Activated naive CD4-positive, alpha-beta T cell treated with anti-CD3 and anti-CD28 coated beads for 36 hours (primary cell): ENCODE data around the gene ATP6AP2. TPM values are rescaled to one million over a fixed set of nuclear protein-coding genes. Genes with fewer than 3 reads are reported as not detected.

ENCODE experiments used
- CTCF ChIA-PET: fragments of 350-600 bp; sonication (Branson Sonifier 250); formaldehyde crosslinking; loops from one replicate; lab custom pipeline; 2021; ENCODE audit warnings: antibody characterized with exemption; lab: Charles Lee
- DNase-seq: peaks from one replicate; pipeline ENCODE4 v3.0.0-alpha.2; 2020
- H3K27ac Mint-ChIP-seq: one replicate; pipeline ENCODE4 v1.8.0; 2021; ENCODE audit warnings: mild to moderate bottlenecking, mixed read lengths
- H3K27me3 Mint-ChIP-seq: one replicate; pipeline ENCODE4 v1.8.0; 2021; ENCODE audit warnings: low read depth, mixed read lengths
- H3K36me3 Mint-ChIP-seq: one replicate; pipeline ENCODE4 v1.8.0; 2021; ENCODE audit warnings: low read depth, mixed read lengths
- H3K4me1 Mint-ChIP-seq: one replicate; pipeline ENCODE4 v1.8.0; 2021; ENCODE audit warnings: low read depth, mixed read lengths
- H3K4me3 Mint-ChIP-seq: one replicate; pipeline ENCODE4 v1.8.0; 2021; ENCODE audit warnings: mild to moderate bottlenecking, moderate library complexity, mixed read lengths
- H3K9me3 Mint-ChIP-seq: one replicate; pipeline ENCODE4 v1.8.0; 2021; ENCODE audit warnings: mixed read lengths
- intact Hi-C: fragments of 100-400 bp; cut with micrococcal nuclease; formaldehyde crosslinking; loops from one replicate; pipeline ENCODE4 v1.15.1; 2023
- total RNA-seq, 2 experiments: library from RNA; stranded (reverse); gene quantifications; one replicate each; pipeline ENCODE4 v1.2.3, GENCODE V29; 2021

The ATP6AP2 gene
- total RNA-seq, 2 experiments from 2014 or later, result 47.4 to 53.9 TPM

DNA sequence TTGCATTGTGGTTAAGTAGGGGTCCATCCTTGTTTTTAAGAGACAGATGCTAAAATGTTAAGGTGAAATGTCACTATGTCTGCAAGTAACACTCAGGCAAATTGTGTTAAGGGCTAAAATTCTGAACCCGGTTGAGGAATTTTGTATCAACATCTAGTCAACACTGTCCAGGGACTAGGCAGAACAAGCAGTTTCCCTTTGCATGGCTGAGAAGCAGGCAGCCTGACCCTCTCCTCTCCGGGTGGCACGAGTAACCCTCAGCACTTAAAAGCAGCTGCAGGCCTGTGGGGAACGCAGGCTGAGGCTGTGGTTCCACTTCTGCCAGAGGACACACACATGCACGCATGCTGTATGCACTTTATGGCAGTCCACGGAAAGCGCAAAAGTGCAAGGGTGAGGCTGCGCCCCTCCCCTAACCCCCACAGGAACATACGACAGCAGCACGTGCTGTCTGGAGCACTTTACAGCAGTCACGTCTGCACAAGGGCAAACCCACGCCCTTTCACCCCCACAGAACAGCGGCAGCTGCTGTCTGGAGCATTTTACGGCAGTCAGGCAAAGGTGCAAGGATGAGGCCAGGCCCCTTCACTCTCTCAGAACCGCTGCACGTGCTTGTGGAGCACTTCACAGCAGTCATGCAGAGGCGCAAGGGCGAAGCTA, 41.8 kb downstream of the ATP6AP2 start:
- Mint-ChIP-seq H3K27ac (no peak overlapping the region), H3K36me3 (no peaks in the 10 kb centered on the region), H3K4me1 (no peaks in the 10 kb centered on the region), H3K9me3 (no peaks in the 10 kb centered on the region), H3K27me3 (no peaks in the 10 kb centered on the region), H3K4me3 (no peak overlapping the region)
- no peak for DNase-seq
- intact Hi-C loops, result no loop called here
- CTCF ChIA-PET, result no interaction called here

DNA sequence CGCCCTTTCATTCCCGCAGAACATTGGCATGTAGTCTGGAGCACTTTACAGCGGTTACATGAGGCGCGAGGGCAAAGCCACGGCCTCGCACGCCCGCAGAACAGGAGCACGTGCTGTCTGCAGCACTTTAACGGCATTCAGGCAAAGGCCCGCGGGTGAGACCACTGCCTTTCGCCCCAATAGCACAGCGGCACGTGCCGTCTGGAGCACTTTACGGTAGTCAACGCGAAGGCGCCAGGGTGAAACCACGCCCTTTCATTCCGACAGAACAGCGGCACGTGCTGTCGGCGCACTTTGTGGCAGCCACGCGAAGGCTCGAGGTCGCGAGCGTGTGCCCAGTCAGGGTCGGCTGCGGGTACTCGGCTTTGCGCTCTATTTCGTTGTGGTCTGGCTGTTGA, 42.4 kb downstream of the ATP6AP2 start, which contains the start of gene MPC1L:
TSS of gene MPC1L (plus strand) at position 290 of the 398 bp plus-strand sequence. CDS start 138 bp downstream, outside the sequence.
- Mint-ChIP-seq H3K27me3 (no peaks in the 10 kb centered on the region), H3K27ac (no peak within 1 kb of the TSS), H3K9me3 (no peaks in the 10 kb centered on the region), H3K4me1 (no peaks in the 10 kb centered on the region), H3K4me3 (no peak within 1 kb of the TSS), H3K36me3 (no peaks in the 10 kb centered on the region)
- CTCF ChIA-PET, result no interaction called here
- intact Hi-C loops, result no loop called here
- no peak for DNase-seq

DNA sequence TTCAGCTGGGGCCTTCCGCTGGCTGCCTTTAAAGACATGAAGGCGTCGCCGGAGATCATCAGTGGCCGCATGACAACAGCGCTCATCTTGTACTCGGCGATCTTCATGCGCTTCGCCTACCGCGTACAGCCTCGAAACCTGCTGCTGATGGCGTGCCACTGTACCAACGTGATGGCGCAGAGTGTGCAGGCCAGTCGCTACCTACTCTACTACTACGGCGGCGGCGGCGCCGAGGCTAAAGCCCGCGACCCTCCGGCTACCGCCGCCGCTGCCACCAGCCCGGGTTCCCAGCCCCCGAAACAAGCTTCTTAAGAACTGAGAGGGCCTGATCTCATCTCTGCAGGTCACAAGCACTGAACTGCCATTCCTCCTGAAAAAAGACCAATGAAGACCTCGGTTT, 42.9 kb downstream of the ATP6AP2 start:
- no peak overlapping the region for H3K27ac Mint-ChIP-seq
- no peaks in the 10 kb centered on the region for H3K4me1 Mint-ChIP-seq
- H3K27me3 Mint-ChIP-seq, result no peaks in the 10 kb centered on the region
- no peaks in the 10 kb centered on the region for H3K36me3 Mint-ChIP-seq
- no peaks in the 10 kb centered on the region for H3K9me3 Mint-ChIP-seq
- no peak for DNase-seq
- intact Hi-C loops, result no loop called here
- CTCF ChIA-PET, result no interaction called here
- no peak overlapping the region for H3K4me3 Mint-ChIP-seq

DNA sequence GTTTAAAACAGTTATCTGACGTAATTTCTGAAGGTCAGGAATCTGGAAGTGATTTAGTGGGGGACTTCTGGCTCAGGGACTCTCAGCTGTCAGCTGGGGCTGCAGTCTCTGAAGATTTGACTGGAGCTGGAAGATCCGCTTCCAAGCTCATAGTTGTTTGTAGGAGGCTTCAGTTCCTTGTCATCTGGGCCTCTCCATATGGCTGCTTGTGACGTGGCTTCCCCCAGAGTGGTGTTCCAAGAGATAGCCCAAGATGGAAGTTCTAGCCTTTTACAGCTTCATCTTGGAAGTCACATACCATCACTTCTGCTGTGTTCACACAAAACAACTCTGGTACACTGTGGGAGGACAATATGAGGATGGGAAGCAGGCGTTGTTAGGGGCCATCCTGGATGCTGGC, 44.5 kb downstream of the ATP6AP2 start:
- H3K9me3 Mint-ChIP-seq, result no peaks in the 10 kb centered on the region
- intact Hi-C loops, result no loop called here
- CTCF ChIA-PET, result no interaction called here
- no peaks in the 10 kb centered on the region for H3K36me3 Mint-ChIP-seq
- no peaks in the 10 kb centered on the region for H3K4me1 Mint-ChIP-seq
- H3K27ac Mint-ChIP-seq, result no peak overlapping the region
- H3K4me3 Mint-ChIP-seq, result no peak overlapping the region
- H3K27me3 Mint-ChIP-seq, result no peaks in the 10 kb centered on the region
- DNase-seq, result no peak

DNA sequence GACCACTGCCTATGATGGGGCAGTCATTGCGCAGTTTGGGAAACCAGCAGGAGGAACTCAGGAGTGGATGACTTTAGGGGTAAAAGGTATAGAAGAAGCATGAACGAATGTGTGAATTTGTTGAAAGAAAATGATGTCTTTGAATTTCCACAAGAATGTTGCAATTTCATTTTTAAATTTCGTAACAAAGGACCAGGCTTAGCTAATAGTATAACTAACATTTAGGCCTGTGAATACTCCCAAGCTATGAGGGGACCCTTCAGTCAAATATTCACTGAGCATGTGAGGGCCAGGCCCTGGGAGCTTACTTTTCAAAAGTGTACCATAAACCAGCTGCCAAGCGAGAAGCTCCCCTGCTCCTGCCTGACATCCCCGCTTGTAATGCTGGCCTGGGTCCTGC, 47.7 kb downstream of the ATP6AP2 start:
- Mint-ChIP-seq H3K27ac (no peak overlapping the region), H3K4me3 (no peak overlapping the region), H3K4me1 (peaks cover 8% of the 10 kb centered on the region), H3K36me3 (peaks cover 7% of the 10 kb centered on the region), H3K9me3 (no peaks in the 10 kb centered on the region), H3K27me3 (no peaks in the 10 kb centered on the region)
- DNase-seq, result no peak
- CTCF ChIA-PET, result no interaction called here
- intact Hi-C loops, result no loop called here

DNA sequence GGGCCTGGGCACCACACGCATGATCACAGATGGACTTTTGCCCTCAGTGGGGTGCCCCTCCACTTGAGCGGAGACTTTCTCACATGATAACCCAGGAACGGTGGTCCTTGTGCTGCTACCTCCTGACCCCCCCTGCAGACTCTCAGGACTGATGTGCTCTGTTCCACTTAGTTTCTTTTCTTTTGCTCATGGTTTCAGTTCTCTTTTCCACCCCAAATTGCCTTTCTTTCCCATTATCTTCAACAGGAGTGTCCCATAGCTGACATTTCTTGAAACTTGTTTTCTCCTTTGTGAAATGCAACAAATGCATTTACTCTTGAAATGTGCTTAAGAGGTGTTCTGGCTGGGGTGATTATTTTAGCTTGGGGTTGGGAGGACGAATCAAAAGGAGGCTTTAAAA, 51.4 kb downstream of the ATP6AP2 start:
- Mint-ChIP-seq H3K4me3 (no peak overlapping the region), H3K36me3 (peaks cover 21% of the 10 kb centered on the region), H3K27me3 (no peaks in the 10 kb centered on the region), H3K9me3 (no peaks in the 10 kb centered on the region), H3K4me1 (peaks cover 15% of the 10 kb centered on the region), H3K27ac (no peak overlapping the region)
- intact Hi-C loops, result no loop called here
- CTCF ChIA-PET, result interaction anchor here (1.6 kb wide), 1 partner anchor 88 kb away, joined by 5 read pairs; no protein-coding TSS in a partner anchor
- DNase-seq, result no peak

DNA sequence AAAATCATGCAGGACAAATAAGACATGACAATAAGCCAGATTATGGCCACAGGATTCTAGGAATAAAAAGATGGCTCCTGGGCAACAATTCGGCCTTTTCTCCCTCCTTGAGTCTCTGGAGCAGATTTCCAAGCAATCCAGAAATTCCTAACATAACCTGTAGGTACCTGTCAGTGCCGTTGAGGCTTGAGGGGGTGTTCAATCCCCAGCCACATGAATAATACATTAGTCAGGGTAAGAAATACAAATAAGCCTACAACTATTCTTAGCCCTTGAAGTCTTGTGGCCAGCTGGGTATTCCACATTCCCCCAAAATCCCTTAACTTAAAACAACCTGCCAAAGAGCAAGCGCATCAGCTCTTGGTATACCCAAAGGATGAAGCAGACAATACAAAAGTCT, 56.9 kb downstream of the ATP6AP2 start:
- Mint-ChIP-seq H3K4me1 (peaks cover 25% of the 10 kb centered on the region), H3K27me3 (no peaks in the 10 kb centered on the region), H3K9me3 (no peaks in the 10 kb centered on the region), H3K4me3 (no peak overlapping the region), H3K36me3 (peaks cover 29% of the 10 kb centered on the region), H3K27ac (no peak overlapping the region)
- intact Hi-C loops, result no loop called here
- CTCF ChIA-PET, result no interaction called here
- DNase-seq, result no peak

DNA sequence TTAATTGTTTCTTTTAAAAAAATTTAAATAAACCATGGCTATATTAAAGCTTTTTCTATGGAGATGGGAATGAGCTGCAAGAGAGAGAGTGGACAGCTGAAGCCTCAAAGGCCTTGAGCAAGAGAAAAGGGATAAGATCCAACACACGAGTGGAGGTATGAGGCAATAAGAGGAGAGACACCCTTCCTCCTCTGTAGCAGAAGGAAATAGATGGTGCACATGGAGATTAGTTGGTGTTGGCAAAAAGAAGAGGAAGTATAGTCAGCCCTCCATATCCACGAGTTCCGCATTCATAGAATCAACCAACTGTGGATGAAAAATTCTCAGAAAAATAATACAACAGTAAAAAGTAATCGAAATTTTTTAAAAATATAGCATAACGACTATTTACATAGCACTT, 63.4 kb downstream of the ATP6AP2 start:
- Mint-ChIP-seq H3K9me3 (no peaks in the 10 kb centered on the region), H3K36me3 (peaks cover 16% of the 10 kb centered on the region), H3K4me3 (peak overlapping the region; percentile 52), H3K27me3 (no peaks in the 10 kb centered on the region), H3K4me1 (peaks cover 33% of the 10 kb centered on the region), H3K27ac (no peak overlapping the region)
- no peak for DNase-seq
- intact Hi-C loops, result no loop called here
- CTCF ChIA-PET, result interaction anchor here (1.6 kb wide), 1 partner anchor 105 kb away, joined by 5 read pairs; no protein-coding TSS in a partner anchor

DNA sequence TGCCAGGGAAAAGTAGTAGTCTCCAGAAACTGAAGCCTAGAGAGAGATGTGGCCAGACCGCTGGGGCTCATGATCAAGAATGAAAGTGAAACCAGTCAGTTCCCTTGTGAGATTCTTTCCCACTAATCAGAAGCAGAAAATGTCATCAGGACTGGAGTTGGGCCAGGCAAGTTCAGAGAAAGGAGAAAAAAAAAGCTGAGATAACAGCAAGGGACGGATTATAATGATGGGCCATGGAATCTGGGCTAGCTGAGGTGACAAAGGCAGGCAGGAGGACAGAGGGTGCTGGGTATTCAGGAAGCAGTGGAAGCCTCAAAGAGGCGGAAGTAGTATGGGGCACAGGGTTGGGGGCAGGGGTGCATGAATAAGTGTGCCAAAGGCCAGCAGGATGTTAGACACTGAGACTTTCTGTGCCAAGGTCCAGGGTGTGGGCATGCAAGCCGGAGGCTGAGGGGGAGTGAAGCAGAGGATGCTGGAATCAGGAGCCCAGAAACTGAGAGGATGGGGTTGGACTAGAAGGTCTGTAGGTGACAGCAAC, 64.1 kb downstream of the ATP6AP2 start:
- peak; percentile 55 for DNase-seq
- CTCF ChIA-PET, result interaction anchor here (1.6 kb wide), 1 partner anchor 106 kb away, joined by 5 read pairs; no protein-coding TSS in a partner anchor
- Mint-ChIP-seq H3K4me1 (peaks cover 33% of the 10 kb centered on the region), H3K4me3 (peak overlapping the region; percentile 77), H3K27ac (peak overlapping the region; percentile 92), H3K27me3 (no peaks in the 10 kb centered on the region), H3K36me3 (peaks cover 16% of the 10 kb centered on the region), H3K9me3 (no peaks in the 10 kb centered on the region)
- intact Hi-C loops, result loop anchor here (5.0 kb wide), 1 partner anchor 687 kb away; the partner anchor contains the start of gene DDX3X

DNA sequence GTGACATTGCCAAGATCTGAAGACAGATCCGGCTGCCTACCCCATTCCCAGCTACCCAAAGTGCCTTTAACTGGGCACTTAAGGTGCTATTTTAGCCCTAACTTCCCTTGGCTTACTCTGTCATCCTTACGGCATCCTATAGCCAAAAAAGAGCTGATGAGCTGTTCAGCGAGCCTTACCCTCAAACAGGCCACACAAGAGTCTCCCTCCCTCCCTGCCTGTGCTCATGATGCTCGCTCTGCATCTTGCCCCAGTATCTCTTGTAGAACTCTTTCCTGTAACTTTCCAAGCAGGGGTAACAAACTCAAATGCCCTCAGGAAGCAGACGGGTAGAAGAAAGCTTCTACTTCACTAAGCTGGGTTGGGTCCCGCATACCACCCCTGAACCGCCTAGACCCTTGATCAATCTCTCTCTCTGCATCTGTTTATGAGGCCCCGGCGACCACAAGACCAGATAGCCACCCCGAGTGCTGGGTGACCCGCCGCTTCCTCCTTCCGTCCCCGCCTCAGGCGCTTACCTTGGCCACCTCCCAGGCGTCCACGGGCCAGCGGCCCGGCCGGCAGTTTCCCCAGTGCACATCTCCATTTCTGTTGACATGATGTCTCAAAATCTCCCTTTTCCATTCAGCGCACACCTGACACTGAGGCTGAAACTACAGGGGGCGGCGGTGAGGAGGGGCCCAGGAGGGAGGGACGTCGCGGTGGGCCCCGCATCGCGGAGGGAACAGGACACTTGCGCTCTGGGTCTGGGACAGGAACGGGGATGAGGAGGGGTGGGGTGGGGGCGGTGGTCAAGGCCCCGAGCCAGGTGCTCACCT, 65.9 kb downstream of the ATP6AP2 start:
- CTCF ChIA-PET, result interaction anchor here (1.0 to 3.3 kb wide), 2 partner anchors 102 to 147 kb away, joined by 4 to 14 read pairs; no protein-coding TSS in a partner anchor
- Mint-ChIP-seq H3K9me3 (no peaks in the 10 kb centered on the region), H3K4me3 (peak overlapping the region; percentile 84), H3K4me1 (peaks cover 30% of the 10 kb centered on the region), H3K27ac (peak overlapping the region; percentile 91), H3K36me3 (peaks cover 16% of the 10 kb centered on the region), H3K27me3 (no peaks in the 10 kb centered on the region)
- peak; percentile 31 for DNase-seq
- intact Hi-C loops, result loop anchor here (1.0 to 5.0 kb wide), 6 partner anchors 66 to 686 kb away; partner anchors contain the start of genes ATP6AP2, DDX3X and MED14

DNA sequence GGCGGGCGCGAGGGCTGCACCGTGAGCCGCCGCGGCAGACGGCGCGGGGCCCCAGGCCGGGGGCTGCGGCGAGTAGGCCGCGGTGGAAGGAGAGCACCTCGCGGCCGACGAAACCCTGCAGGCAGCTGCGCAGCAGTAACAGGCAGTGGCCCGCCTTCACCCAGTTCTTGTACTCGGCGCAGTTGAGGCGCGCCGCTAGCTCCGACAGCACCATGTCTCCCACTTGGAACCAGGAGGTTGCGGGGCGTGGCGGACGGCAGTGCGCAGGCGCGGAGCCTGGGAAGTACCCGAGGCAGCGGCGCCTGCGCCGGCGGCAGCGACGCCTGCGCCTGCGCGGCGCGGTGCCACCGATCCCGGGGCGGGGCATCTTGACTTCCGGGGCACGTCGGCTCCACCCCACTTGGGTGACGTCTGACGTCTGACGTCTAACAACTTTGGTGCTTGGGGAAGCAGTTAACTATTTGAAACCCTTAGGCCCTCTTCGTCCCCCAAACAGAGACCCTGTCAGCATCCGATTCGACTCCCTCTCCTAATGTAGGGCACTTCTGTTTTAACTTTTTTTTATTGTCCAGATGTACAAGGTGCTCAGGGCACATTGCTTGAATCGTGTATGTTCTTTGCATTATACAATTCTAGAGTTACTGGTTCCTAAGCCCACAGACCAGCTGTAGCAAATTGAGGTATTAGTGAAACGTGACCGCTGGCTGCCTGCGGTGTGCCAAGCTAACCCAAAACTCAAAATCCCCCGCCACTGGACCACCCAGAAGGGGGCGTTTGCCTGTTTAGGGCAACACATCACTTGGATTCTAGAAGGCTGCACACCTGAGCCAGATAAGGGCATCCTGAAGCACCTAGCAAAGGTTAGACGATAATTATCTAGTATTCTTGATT, 66.8 kb downstream of the ATP6AP2 start, which contains the start of gene CXorf38:
TSS of gene CXorf38 (minus strand) at position 255 of the 891 bp plus-strand sequence. CDS start at position 214, 41 bp downstream.
- Mint-ChIP-seq H3K4me1 (peaks cover 25% of the 10 kb centered on the region), H3K27me3 (no peaks in the 10 kb centered on the region), H3K36me3 (peaks cover 10% of the 10 kb centered on the region), H3K27ac (peak within 1 kb of the TSS; percentile 91), H3K4me3 (peak within 1 kb of the TSS; percentile 84), H3K9me3 (no peaks in the 10 kb centered on the region)
- peak; percentile 94 for DNase-seq
- intact Hi-C loops, result loop anchor here (1.0 to 5.0 kb wide), 5 partner anchors 67 to 685 kb away; partner anchors contain the start of genes ATP6AP2, DDX3X and MED14
- CTCF ChIA-PET, result interaction anchor here (1.7 to 3.3 kb wide), 2 partner anchors 103 to 146 kb away, joined by 14 to 16 read pairs; no protein-coding TSS in a partner anchor
